ENCODE data around the gene CAPN11.

Gene CAPN11

GRCh38 chr6:44216677-44217331 lies 58.2 kb downstream of the CAPN11 start, which contains the start of gene MYMX:
MYMX (plus strand) TSS chr6:44216926; CDS start chr6:44217472, 546 bp downstream.
- Histone ChIP-seq H3K9me3 (ENCODE audit: control insufficient read depth in 2 of 2, low read length in 2 of 2) (no peaks in the 10 kb centered on the region), H3K27ac (ENCODE audit: low read length) (peak within 1 kb of the TSS; percentile 96), H3K9ac (ENCODE audit: low read length in 2 of 2) (peak within 1 kb of the TSS in 1 of 2 donors; percentile 29), H3K27me3 (ENCODE audit: control insufficient read depth in 1 of 2, insufficient read depth in 2 of 2, low read length in 2 of 2) (no peaks in the 10 kb centered on the region), H3K36me3 (ENCODE audit: control insufficient read depth in 2 of 2, insufficient read depth in 2 of 2, low read length in 2 of 2) (no peaks in the 10 kb centered on the region), H3K4me3 (ENCODE audit: low read length in 2 of 2) (peak within 1 kb of the TSS; percentile 52 to 65), H3K4me1 (ENCODE audit: control insufficient read depth, insufficient read depth, low read length) (peaks cover 43% of the 10 kb centered on the region)

- Histone ChIP-seq H3K4me1 (ENCODE audit: control insufficient read depth, insufficient read depth, low read length) (peaks cover 50% of the 10 kb centered on the region), H3K9ac (ENCODE audit: low read length in 2 of 2) (peak overlapping the region in 1 of 2 donors; percentile 47)
Observed at GRCh38 chr6:44217332-44218143, 58.9 kb downstream of the CAPN11 start.

DNA sequence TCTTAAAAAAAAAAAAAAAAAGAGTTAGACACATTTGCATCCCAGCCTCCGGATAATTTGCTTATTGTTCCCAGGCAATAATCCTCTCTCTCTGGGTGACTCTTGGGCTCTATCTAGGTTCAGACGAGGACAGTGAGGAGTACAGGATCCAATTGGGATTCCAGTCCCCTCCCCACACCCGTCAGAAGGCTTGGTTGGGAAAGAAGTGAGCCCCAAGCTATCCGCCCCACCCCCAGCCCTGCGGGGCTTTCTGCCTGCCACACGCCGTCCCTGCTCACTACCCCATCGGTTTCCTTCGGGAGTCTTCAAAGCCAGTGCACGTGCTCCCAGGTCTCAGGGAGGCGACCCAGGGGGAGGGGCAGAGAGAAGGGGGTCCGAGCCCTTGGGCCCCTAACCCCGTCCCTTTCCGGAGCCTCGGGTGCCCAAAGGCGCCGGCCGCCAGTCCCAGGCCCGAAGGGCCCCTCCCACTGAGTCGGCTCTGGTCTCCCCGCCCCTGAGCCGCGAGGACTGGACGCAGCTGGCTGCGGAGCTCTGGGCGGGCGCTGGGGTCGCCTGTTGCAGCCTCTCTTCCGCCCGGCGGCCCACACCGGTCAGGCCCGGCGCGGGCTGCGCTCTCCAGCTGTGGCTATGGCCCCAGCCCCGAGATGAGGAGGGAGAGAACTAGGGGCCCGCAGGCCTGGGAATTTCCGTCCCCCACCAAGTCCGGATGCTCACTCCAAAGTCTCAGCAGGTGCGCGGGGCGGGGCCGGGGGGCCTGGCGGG lies 60.6 kb downstream of the CAPN11 start:
- H3K4me3 ChIP-seq (ENCODE audit: low read length in 2 of 2) = peak overlapping the region; percentile 66 to 78
- H3K36me3 ChIP-seq (ENCODE audit: control insufficient read depth in 2 of 2, insufficient read depth in 2 of 2, low read length in 2 of 2) = no peaks in the 10 kb centered on the region
- peak overlapping the region; percentile 66 to 67 for H3K9ac ChIP-seq (ENCODE audit: low read length in 2 of 2)
- H3K4me1 ChIP-seq (ENCODE audit: control insufficient read depth, insufficient read depth, low read length) = peaks cover 60% of the 10 kb centered on the region
- no peaks in the 10 kb centered on the region for H3K27me3 ChIP-seq (ENCODE audit: control insufficient read depth in 1 of 2, insufficient read depth in 2 of 2, low read length in 2 of 2)
- H3K9me3 ChIP-seq (ENCODE audit: control insufficient read depth in 2 of 2, low read length in 2 of 2) = no peaks in the 10 kb centered on the region
- peak overlapping the region; percentile 96 for H3K27ac ChIP-seq (ENCODE audit: low read length)

More at GRCh38 chr6:44217332-44218143, 58.9 kb downstream of the CAPN11 start:
- Histone ChIP-seq H3K9me3 (ENCODE audit: control insufficient read depth in 2 of 2, low read length in 2 of 2) (no peaks in the 10 kb centered on the region), H3K36me3 (ENCODE audit: control insufficient read depth in 2 of 2, insufficient read depth in 2 of 2, low read length in 2 of 2) (no peaks in the 10 kb centered on the region), H3K27me3 (ENCODE audit: control insufficient read depth in 1 of 2, insufficient read depth in 2 of 2, low read length in 2 of 2) (no peaks in the 10 kb centered on the region), H3K27ac (ENCODE audit: low read length) (peak overlapping the region; percentile 96), H3K4me3 (ENCODE audit: low read length in 2 of 2) (peak overlapping the region; percentile 52 to 65)

- Histone ChIP-seq H3K9ac (ENCODE audit: low read length in 2 of 2) (peak overlapping the region; percentile 79 to 91), H3K27me3 (ENCODE audit: control insufficient read depth in 1 of 2, insufficient read depth in 2 of 2, low read length in 2 of 2) (no peaks in the 10 kb centered on the region), H3K9me3 (ENCODE audit: control insufficient read depth in 2 of 2, low read length in 2 of 2) (no peaks in the 10 kb centered on the region), H3K4me3 (ENCODE audit: low read length in 2 of 2) (peak overlapping the region; percentile 58 to 78), H3K36me3 (ENCODE audit: control insufficient read depth in 2 of 2, insufficient read depth in 2 of 2, low read length in 2 of 2) (no peaks in the 10 kb centered on the region), H3K4me1 (ENCODE audit: control insufficient read depth, insufficient read depth, low read length) (peaks cover 67% of the 10 kb centered on the region), H3K27ac (ENCODE audit: low read length) (peak overlapping the region; percentile 96)
Observed at GRCh38 chr6:44219815-44220784, 61.5 kb downstream of the CAPN11 start.

DNA sequence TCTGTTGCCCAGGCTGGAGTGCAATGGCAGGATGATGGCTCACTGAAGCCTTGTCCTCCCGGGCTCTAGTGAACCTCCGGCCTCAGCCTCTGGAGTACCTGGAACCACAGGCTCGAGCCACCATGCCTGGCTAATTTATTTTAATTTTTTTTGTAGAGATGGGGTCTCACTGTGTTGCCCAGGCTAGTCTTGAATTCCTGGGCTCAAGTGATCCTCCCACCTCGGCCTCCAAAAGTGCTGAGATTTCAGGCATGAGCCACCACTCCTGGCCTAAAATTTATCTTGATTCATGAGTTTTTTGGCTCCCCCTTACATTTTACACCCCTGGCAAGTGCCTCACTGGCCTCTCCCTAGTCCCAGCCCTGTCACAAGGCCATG lies 62.3 kb downstream of the CAPN11 start:
- H3K4me3 ChIP-seq (ENCODE audit: low read length in 2 of 2) = peak overlapping the region; percentile 46 to 83
- peak overlapping the region; percentile 96 for H3K27ac ChIP-seq (ENCODE audit: low read length)
- peak overlapping the region; percentile 58 to 75 for H3K9ac ChIP-seq (ENCODE audit: low read length in 2 of 2)

GRCh38 chr6:44221291-44221960 lies 62.8 kb downstream of the CAPN11 start:
- no peaks in the 10 kb centered on the region for H3K27me3 ChIP-seq (ENCODE audit: control insufficient read depth in 1 of 2, insufficient read depth in 2 of 2, low read length in 2 of 2)
- peak overlapping the region; percentile 66 to 75 for H3K9ac ChIP-seq (ENCODE audit: low read length in 2 of 2)
- peak overlapping the region; percentile 66 to 83 for H3K4me3 ChIP-seq (ENCODE audit: low read length in 2 of 2)
- H3K9me3 ChIP-seq (ENCODE audit: control insufficient read depth in 2 of 2, low read length in 2 of 2) = no peaks in the 10 kb centered on the region
- H3K4me1 ChIP-seq (ENCODE audit: control insufficient read depth, insufficient read depth, low read length) = peaks cover 73% of the 10 kb centered on the region
- no peaks in the 10 kb centered on the region for H3K36me3 ChIP-seq (ENCODE audit: control insufficient read depth in 2 of 2, insufficient read depth in 2 of 2, low read length in 2 of 2)
- H3K27ac ChIP-seq (ENCODE audit: low read length) = peak overlapping the region; percentile 96

More for the DNA sequence above, 62.3 kb downstream of the CAPN11 start:
- no peaks in the 10 kb centered on the region for H3K27me3 ChIP-seq (ENCODE audit: control insufficient read depth in 1 of 2, insufficient read depth in 2 of 2, low read length in 2 of 2)
- H3K4me1 ChIP-seq (ENCODE audit: control insufficient read depth, insufficient read depth, low read length) = peaks cover 72% of the 10 kb centered on the region
- no peaks in the 10 kb centered on the region for H3K36me3 ChIP-seq (ENCODE audit: control insufficient read depth in 2 of 2, insufficient read depth in 2 of 2, low read length in 2 of 2)
- no peaks in the 10 kb centered on the region for H3K9me3 ChIP-seq (ENCODE audit: control insufficient read depth in 2 of 2, low read length in 2 of 2)

DNA sequence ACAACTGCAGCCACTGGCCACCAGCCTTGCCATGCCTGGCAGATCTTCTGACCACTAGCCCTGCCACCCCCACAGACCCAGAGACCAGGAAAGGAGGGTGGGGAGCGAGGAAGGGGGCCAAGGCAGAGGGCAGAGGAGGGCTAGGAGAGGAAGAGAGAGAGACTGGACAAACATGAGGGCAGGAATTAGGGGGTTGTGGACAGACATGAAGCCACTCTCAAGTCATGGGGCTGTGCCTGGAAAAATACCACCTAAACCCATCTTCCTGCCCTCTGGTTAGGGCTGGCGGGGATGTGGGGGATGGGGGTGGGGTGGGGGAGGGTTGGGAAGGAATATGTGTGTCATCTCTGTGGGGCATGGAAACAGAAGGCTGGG lies 63.3 kb downstream of the CAPN11 start:
- H3K9me3 ChIP-seq (ENCODE audit: control insufficient read depth in 2 of 2, low read length in 2 of 2) = no peaks in the 10 kb centered on the region
- H3K27ac ChIP-seq (ENCODE audit: low read length) = peak overlapping the region; percentile 96
- H3K36me3 ChIP-seq (ENCODE audit: control insufficient read depth in 2 of 2, insufficient read depth in 2 of 2, low read length in 2 of 2) = no peaks in the 10 kb centered on the region
- peak overlapping the region; percentile 66 to 83 for H3K4me3 ChIP-seq (ENCODE audit: low read length in 2 of 2)
- peak overlapping the region; percentile 66 to 75 for H3K9ac ChIP-seq (ENCODE audit: low read length in 2 of 2)
- H3K4me1 ChIP-seq (ENCODE audit: control insufficient read depth, insufficient read depth, low read length) = peaks cover 73% of the 10 kb centered on the region
- H3K27me3 ChIP-seq (ENCODE audit: control insufficient read depth in 1 of 2, insufficient read depth in 2 of 2, low read length in 2 of 2) = no peaks in the 10 kb centered on the region

GRCh38 chr6:44222486-44223318 lies 64.1 kb downstream of the CAPN11 start:
- Histone ChIP-seq H3K27ac (ENCODE audit: low read length) (peak overlapping the region; percentile 94), H3K4me3 (ENCODE audit: low read length in 2 of 2) (peak overlapping the region; percentile 66 to 83), H3K27me3 (ENCODE audit: control insufficient read depth in 1 of 2, insufficient read depth in 2 of 2, low read length in 2 of 2) (no peaks in the 10 kb centered on the region), H3K4me1 (ENCODE audit: control insufficient read depth, insufficient read depth, low read length) (peaks cover 73% of the 10 kb centered on the region), H3K9ac (ENCODE audit: low read length in 2 of 2) (peak overlapping the region; percentile 71 to 75), H3K36me3 (ENCODE audit: control insufficient read depth in 2 of 2, insufficient read depth in 2 of 2, low read length in 2 of 2) (no peaks in the 10 kb centered on the region), H3K9me3 (ENCODE audit: control insufficient read depth in 2 of 2, low read length in 2 of 2) (no peaks in the 10 kb centered on the region)
